Fibroblast of skin of right biceps (primary cell): ENCODE data around the gene CFAP68.
A peak's percentile ranks its signal among the peaks of the same experiment; 100 is the strongest.

ENCODE experiments used
- DNase-seq: peaks from one replicate; pipeline ENCODE4 v3.0.0-alpha.2; 2013

Gene CFAP68

DNA sequence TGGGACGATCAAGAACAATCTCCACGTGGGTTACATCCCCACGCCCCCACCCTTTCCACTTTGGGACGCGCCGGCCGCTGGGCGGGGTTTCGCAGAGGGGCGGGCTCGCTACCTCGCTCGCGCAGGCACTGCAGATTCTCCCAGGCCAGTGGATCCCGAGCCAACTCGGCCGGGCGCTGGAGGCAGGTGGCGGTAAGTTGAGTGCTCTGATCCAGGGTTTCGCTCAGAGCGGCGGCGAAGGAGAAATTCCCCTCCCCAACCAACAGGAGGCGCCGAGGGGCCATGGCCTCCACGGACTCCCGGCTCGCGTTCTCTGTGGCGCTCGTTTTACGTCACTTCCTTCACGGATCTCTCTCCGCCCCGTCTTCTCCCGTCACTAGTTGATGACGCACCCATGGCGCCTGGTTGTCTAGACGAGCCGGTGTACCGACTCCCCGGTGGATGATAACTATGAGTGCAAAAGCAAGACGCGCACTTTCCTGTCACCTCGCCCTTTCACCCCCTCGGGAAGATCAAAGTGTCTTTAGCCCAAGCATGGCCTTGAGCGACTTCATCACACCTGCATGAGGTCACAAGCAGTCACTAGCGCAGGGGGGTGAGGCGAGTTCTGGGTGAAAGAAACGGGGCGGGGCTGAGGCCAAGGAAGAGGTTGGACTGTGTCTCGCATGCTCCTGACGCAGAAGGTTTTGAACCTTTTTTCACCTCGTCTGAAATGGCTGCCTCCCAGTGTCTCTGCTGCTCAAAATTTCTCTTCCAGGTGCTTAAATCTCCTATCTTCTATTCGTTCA lies at the start of gene CFAP68, which contains the start of gene FDXACB1:
Gene CFAP68 (plus strand): TSS at position 693 of the 788 bp plus-strand sequence. CDS start 20 bp downstream, at position 713.
Gene FDXACB1 (minus strand): TSS at position 317 of the 788 bp plus-strand sequence. CDS start 33 bp downstream, at position 284.
- DNase-seq: peak; percentile 98

DNA sequence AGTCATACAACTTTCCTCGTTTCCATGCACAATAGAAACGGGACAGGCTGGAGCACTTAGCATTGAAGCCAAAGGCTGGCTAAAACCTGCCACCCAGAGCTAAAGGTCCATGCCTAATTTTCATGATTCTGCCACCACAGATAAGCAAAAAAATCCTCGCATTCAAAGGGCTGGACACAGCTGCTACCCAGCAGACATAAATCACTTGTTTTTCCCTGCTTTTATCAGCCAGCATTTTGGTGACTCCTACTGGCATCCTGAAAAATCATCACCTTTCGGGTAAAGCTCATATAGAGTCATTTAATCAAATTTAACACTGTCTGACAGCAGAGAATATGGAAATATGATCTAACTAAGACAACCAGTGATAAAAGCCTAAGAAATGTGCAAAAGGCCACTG lies 45.8 kb upstream of the CFAP68 start:
- DNase-seq: no peak

DNA sequence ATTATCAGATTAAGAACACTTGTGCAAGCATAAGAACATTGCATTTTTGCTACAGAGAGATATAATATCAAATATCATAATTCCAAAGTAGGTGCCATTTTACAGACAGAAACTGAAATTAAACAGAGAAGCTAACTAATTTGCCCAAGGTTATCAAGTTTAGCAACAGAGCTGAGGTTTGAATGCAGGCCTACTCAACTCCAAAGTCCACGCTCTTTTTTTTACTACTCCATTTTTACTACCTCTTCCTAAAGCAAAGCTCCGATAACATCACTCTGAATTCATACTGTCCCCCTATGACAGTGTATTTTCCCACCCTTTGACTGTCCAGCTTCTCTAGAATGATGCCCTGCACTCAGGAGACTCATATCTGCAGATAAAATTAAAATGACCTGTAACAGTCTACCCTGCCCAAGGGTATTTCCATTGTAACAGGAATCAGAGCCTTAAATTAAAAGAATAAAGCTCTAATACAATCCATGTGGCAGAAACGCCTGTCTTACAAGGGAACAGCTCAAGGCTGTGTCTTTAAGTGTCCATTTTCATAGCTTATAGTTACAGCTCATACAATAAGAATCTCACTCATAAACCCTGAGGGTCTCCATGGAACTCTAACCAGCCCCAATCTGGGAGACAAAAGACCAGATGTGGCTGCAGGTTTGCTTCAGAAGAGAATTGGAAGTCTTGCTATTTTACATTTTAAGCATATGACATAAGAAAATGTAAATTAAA lies 44.7 kb upstream of the CFAP68 start:
- DNase-seq: no peak

- DNase-seq: no peak
These were observed 43.7 kb upstream of the CFAP68 start for GRCh38 chr11:111835665-111836064.

GRCh38 chr11:111836162-111836561 lies 43.2 kb upstream of the CFAP68 start:
- no peak for DNase-seq

DNA sequence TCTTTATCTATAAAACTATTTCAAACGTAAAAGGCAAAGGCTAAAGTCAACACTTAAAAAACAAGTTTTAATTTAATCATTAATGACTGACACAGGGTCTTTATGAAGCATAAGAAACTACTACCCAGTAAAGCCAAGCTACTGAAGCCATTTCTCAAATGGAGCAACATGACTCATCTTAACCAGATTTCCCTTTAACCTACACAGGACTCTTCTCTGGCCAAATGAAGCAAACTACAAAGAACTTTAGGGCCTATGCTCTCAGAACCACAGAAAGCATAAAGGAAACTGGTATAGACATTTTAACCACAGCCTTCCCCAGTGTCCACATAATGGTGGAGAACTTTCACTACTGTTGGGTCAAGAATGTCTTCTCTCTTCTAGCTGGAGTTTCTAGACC lies 42.6 kb upstream of the CFAP68 start:
- DNase-seq: no peak

DNA sequence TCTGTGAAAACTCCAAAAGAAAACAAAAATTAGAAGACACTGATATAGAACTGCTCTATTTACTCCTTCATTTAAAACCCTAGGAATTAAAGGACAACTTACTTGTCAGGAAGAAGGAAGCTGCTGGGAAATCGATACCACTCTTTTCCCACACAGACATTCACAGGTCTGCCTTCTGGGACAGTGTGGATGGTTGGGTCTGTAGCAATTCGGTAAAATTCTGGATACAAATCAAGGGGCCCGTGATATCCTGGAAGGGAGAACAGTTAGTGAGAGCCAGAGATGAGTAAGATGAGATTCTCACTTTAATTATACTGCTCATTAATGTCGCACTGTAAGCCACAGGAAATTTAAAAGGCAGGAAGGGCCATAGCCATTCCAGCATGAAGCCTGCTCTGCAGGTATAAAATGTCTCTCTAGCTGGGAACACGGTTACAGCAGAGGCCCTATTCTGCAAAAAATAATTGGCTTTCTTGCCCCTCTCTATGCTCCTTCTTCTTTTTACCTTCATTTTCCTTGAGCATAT lies 41.9 kb upstream of the CFAP68 start:
- no peak for DNase-seq

GRCh38 chr11:111838054-111838453 lies 41.3 kb upstream of the CFAP68 start:
- DNase-seq: no peak

- DNase-seq: no peak
These were observed 39.2 kb upstream of the CFAP68 start for GRCh38 chr11:111840143-111840542.

GRCh38 chr11:111841370-111842053 lies 37.8 kb upstream of the CFAP68 start:
- peak; percentile 80 for DNase-seq

DNA sequence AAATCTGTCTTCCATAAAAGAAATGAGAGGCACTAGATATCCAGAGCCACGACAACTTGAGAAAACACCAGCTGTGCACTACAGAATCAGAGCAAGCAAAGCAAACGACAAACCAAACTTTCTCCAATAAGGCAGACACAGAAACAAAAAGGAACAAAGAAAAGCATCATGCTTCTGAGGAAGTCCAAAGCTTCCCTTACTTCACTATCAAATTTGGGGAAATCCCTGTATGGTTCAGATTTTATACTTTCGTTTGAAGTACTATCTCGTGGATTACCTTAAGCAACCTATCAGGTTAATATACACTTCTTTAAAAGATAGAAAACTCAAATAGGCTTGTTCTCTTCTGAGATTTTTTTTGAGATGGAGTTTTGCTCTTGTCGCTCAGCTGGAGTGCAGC lies 35.7 kb upstream of the CFAP68 start:
- DNase-seq: no peak

DNA sequence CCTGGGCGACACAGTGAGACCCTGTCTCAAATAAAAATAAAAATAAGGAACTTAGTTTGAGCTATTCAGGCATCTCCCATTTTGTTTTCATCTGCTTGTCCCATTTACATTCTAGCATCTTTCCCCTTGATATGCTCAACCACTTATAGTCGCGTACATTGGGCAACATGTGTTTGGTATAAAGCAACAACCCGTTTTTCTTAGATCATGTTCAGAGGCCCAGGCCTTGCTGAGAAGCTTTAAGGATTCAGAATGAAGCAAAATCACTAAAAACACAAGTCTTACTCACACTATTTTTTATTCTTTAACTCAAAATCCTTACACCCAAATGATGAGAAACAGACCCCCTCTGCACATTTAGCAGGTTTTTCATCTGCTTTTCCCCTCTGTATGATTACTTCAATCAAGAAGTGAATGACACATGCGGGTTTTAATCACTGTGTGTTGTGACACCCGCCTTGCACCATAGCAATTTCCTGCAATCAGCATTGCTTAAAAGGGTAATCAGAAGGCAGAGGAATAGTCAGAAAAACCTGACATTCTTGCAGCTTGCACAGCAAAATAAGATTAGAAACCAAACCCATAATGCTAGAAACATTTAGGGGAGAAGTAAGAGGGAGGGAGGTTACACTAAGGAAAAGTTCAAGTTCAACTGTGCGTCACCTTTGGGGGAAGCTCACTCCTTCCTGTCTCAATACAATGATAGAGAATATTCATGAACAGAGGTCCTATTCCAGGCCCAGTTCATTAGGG lies 33.9 kb upstream of the CFAP68 start:
- DNase-seq: peak; percentile 12

GRCh38 chr11:111846063-111846462 lies 33.3 kb upstream of the CFAP68 start:
- peak; percentile 43 for DNase-seq

DNA sequence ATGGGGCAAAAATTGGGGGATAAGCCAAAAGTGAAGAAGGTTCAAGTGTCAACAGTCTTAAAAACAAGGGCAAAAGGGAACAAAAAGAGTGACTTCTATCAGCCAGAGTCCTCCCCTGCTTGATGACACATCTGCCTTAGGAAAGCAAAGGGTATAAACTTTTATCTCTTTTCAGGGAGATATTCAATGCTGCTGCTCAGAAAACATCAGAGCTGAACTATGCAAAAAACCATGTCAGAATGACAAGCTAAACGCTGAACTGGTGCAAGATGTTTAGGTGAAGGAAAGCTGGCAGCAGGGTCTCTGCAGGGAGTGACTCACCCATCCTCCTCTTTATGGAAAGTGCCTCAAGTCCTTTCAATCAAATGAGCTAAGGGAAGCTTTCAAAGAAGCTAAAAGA lies 32.7 kb upstream of the CFAP68 start:
- peak; percentile 78 for DNase-seq

- no peak for DNase-seq
These were observed 29.7 kb upstream of the CFAP68 start for GRCh38 chr11:111849631-111850030.

DNA sequence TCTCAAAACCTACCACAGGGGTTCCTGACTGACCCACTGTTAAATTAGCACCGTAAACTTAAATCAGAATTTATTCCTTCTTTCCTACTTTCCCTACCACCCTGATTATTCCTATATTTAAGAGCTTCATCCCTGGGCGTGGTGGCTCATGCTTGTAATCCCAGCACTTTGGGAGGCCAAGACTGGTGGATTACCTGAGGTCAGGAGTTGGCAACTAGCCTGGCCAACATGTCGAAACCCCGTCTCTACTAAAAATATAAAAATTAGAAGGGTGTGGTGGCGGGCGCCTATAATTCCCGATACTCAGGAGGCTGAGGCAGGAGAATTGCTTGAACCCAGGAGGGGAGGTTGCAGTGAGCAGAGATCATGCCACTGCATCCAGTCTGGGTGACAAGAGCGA lies 28.3 kb upstream of the CFAP68 start:
- no peak for DNase-seq

DNA sequence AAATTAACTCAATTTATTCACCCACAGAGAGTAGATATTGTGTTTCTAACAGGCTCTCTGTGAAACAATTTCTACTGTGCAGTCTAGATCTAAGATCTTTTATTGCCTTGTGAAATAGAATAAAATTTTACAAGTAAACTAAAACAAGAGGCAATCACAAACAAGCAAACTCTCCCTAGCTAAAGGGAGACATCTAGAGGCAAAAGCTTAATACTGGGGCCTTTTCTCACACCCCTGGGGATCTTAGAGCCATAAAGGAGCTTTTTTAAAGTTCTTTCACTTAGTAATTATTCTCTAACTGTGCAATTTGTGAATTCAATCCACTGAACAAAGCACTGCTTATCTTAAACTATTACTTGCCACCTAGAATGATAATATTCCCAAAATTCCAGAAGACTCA lies 27.7 kb upstream of the CFAP68 start:
- DNase-seq: no peak

DNA sequence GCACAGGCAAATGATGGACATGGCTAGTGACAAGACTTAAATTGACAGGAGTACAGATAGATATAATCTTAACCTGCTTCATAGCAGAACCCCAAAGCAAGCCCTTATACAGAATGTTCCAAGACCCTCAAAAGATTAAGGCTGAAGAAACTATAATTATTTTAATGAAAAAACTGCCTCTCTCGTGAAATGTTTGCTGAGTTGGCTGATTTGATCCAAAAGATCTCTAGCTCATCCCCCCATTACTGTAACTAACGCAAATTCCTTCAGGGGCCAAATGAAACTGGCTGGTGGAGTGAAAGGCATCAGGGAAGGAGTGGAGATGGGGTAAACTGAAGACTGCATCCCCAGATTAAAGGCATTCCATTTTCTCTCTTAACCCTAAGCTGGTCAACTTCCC lies 27.2 kb upstream of the CFAP68 start:
- DNase-seq: no peak

DNA sequence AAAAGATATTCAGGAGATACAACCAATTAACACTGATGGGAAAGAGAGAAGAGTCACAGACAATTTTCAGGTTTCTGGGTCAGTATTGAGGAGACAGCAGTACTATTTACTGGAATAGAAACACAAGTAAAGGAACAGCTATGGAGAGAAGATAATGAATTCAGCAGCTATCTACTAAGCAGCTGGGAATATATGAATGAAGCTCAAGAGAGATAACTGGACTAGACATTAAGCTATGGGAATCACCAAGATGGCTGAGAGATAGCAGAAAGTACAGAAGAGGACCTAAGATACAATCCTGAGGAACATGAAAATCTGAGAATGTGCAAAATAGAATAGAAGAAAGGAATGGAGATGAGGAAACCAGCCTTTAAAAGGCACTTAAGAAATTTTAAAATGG lies 23.8 kb upstream of the CFAP68 start:
- DNase-seq: no peak

GRCh38 chr11:111860257-111860656 lies 19.1 kb upstream of the CFAP68 start:
- DNase-seq: no peak

DNA sequence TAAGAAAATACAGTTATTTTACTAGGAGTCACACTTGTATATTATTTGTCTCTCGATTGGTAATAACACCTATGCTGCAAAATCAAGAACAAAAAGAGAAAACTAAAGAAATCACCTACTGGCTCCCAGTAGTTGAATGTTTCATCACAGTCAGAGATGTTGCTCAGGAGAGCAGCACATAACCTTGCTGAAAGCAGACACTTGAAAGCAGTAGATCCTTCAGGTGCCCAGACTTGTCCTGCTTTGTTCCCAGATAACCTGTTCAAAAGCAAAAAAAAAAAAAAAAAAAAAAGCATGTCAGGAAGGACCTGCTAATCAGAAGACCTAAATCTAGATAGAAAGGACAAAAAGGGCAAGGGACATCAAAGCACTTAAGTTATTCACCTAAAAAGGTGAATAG lies 9.2 kb upstream of the CFAP68 start:
- DNase-seq: no peak

- DNase-seq: no peak
These were observed 8.8 kb upstream of the CFAP68 start for GRCh38 chr11:111870522-111870885.
